Vagina (tissue), 2 donors: ENCODE measurements around the gene CLIC5.
A peak's percentile ranks its signal among the peaks of the same experiment; 100 is the strongest.

Source experiments
- POLR2A ChIP-seq, 2 donors: fragments of 450-650 bp; IDR thresholded peaks; one replicate each; pipeline ENCODE4 v1.6.1; 2017; ENCODE audit warnings: antibody characterized with exemption in 2 of 2, mild to moderate bottlenecking in 2 of 2, moderate library complexity in 2 of 2
- POLR2AphosphoS5 ChIP-seq, 2 donors: sonication (generic); formaldehyde crosslinking; IDR thresholded peaks; one replicate each; pipeline ENCODE4 v1.9.0; 2017; ENCODE audit warnings: antibody characterized with exemption in 2 of 2, mild to moderate bottlenecking in 2 of 2, low read depth in 1 of 2; ENCODE audit not compliant: insufficient read depth in 1 of 2

GRCh38 chr6:46053039-46053933, 37.6 kb upstream of the CLIC5 start:
- TF ChIP-seq POLR2A (IDR thresholded peaks at IDR 0.05) (no peak), POLR2AphosphoS5 (IDR thresholded peaks at IDR 0.05; ENCODE audit: insufficient read depth in 1 of 2, low read depth in 1 of 2) (peak in 1 of 2 donors; percentile 63)
